Neutrophil (primary cell): ENCODE measurements around the gene IL6.

Source experiments
- H3K27ac ChIP-seq: fragments of 200-600 bp; sonication (generic); 2 replicates; pipeline ENCODE4 v1.5.1; 2016; ENCODE audit warnings: mild to moderate bottlenecking, moderate library complexity
- H3K27me3 ChIP-seq: fragments of 200-600 bp; sonication (generic); 2 replicates; pipeline ENCODE4 v1.6.0; 2016; ENCODE audit warnings: mild to moderate bottlenecking
- H3K36me3 ChIP-seq: fragments of 200-600 bp; sonication (generic); 2 replicates; pipeline ENCODE4 v1.5.1; 2017
- H3K4me1 ChIP-seq, 2 experiments: fragments of 200-600 bp in 1 of 2; sonication (generic) in 1 of 2; 1 replicate in 1 of 2; 2 replicates in 1 of 2; pipeline versions ENCODE4 v1.5.1 to v1.6.1; 2013 to 2016; ENCODE audit warnings: low read depth in 1 of 2, low read length in 1 of 2, mild to moderate bottlenecking in 1 of 2, moderate library complexity in 1 of 2; ENCODE audit not compliant: control insufficient read depth in 1 of 2, insufficient read depth in 1 of 2
- H3K4me3 ChIP-seq, 2 experiments: fragments of 200-600 bp in 1 of 2; sonication (generic) in 1 of 2; 1 replicate in 1 of 2; 2 replicates in 1 of 2; pipeline ENCODE4 v1.5.1; 2013 to 2016; ENCODE audit warnings: low read depth in 1 of 2, low read length in 1 of 2, mild to moderate bottlenecking in 1 of 2, moderate library complexity in 1 of 2
- H3K9me3 ChIP-seq: fragments of 200-600 bp; sonication (generic); 2 replicates; pipeline ENCODE4 v1.5.1; 2016
- CTCF ChIP-seq: fragments of 200-600 bp; sonication (generic); IDR thresholded peaks from 2 replicates; pipeline ENCODE4 v1.5.1; 2016; ENCODE audit warnings: antibody characterized with exemption

IL6 gene

GRCh38 chr7:22759721-22760120 lies 32.7 kb downstream of the IL6 start:
- Histone ChIP-seq H3K27me3 (no peaks in the 10 kb centered on the region), H3K4me1 (no peaks in the 10 kb centered on the region), H3K27ac (no peak overlapping the region), H3K4me3 (no peak overlapping the region), H3K9me3 (no peaks in the 10 kb centered on the region), H3K36me3 (no peaks in the 10 kb centered on the region)
- TF ChIP-seq CTCF: no peak

- Histone ChIP-seq H3K36me3 (no peaks in the 10 kb centered on the region), H3K4me3 (no peak overlapping the region), H3K27ac (no peak overlapping the region), H3K27me3 (peaks cover 7% of the 10 kb centered on the region), H3K9me3 (no peaks in the 10 kb centered on the region), H3K4me1 (no peaks in the 10 kb centered on the region)
- no peak for TF ChIP-seq CTCF
Observed at GRCh38 chr7:22762866-22763265, 35.9 kb downstream of the IL6 start.

GRCh38 chr7:22765609-22766008 lies 38.6 kb downstream of the IL6 start:
- Histone ChIP-seq H3K27ac (no peak overlapping the region), H3K27me3 (peaks cover 13% of the 10 kb centered on the region), H3K4me1 (no peaks in the 10 kb centered on the region), H3K4me3 (no peak overlapping the region), H3K9me3 (no peaks in the 10 kb centered on the region), H3K36me3 (no peaks in the 10 kb centered on the region)
- no peak for TF ChIP-seq CTCF

GRCh38 chr7:22771194-22771871 lies 44.3 kb downstream of the IL6 start:
- H3K36me3 ChIP-seq: no peaks in the 10 kb centered on the region
- H3K27ac ChIP-seq: no peak overlapping the region
- TF ChIP-seq CTCF: no peak
- no peak overlapping the region for H3K4me3 ChIP-seq
- no peaks in the 10 kb centered on the region for H3K9me3 ChIP-seq
- H3K27me3 ChIP-seq: peaks cover 28% of the 10 kb centered on the region
- H3K4me1 ChIP-seq: no peaks in the 10 kb centered on the region

- Histone ChIP-seq H3K27ac (no peak overlapping the region), H3K9me3 (no peaks in the 10 kb centered on the region), H3K4me1 (no peaks in the 10 kb centered on the region), H3K27me3 (peaks cover 28% of the 10 kb centered on the region), H3K36me3 (no peaks in the 10 kb centered on the region), H3K4me3 (no peak overlapping the region)
- TF ChIP-seq CTCF: no peak
Observed at GRCh38 chr7:22771872-22772228, 44.9 kb downstream of the IL6 start.

GRCh38 chr7:22772885-22773284 lies 45.9 kb downstream of the IL6 start:
- Histone ChIP-seq H3K27me3 (peaks cover 28% of the 10 kb centered on the region), H3K36me3 (no peaks in the 10 kb centered on the region), H3K4me1 (no peaks in the 10 kb centered on the region), H3K4me3 (no peak overlapping the region), H3K9me3 (no peaks in the 10 kb centered on the region), H3K27ac (no peak overlapping the region)
- TF ChIP-seq CTCF: no peak
